Cerebellar nuclear complex (tissue), 1 donor: ENCODE data around the gene CYB5A.
"Not testable (repeated sequence)": the region's sequence is repeated elsewhere in the genome, so short reads cannot be mapped to it uniquely, and the experiment has no call there.

Experiments used
- DNase-seq, 2 experiments: peaks; one replicate each; lab custom pipeline; 2025; lab: John Stamatoyannopoulos, UW

Gene CYB5A

GRCh38 chr18:74291771-74292540 is at the start of gene CYB5A:
TSS of gene CYB5A (minus strand) at chr18:74291963. CDS start at chr18:74291875, 88 bp downstream.
- peak; percentile 89 to 97 for DNase-seq

- no peak for DNase-seq
Measured at GRCh38 chr18:74337912-74338309, 46.1 kb upstream of the CYB5A start.

- DNase-seq, result no peak
Measured at GRCh38 chr18:74337155-74337911, 45.6 kb upstream of the CYB5A start.

- no peak for DNase-seq
Measured at GRCh38 chr18:74336656-74337055, 44.9 kb upstream of the CYB5A start.

GRCh38 chr18:74334242-74334893 is 42.6 kb upstream of the CYB5A start:
- no peak for DNase-seq

GRCh38 chr18:74333091-74333490 is 41.3 kb upstream of the CYB5A start:
- no peak for DNase-seq

- DNase-seq, result no peak
Measured at GRCh38 chr18:74331404-74331803, 39.6 kb upstream of the CYB5A start.

GRCh38 chr18:74329688-74330205 is 38.0 kb upstream of the CYB5A start:
- DNase-seq, result no peak

GRCh38 chr18:74328206-74328605 is 36.4 kb upstream of the CYB5A start:
- DNase-seq, result no peak

GRCh38 chr18:74326791-74327190 is 35.0 kb upstream of the CYB5A start:
- DNase-seq, result not testable (repeated sequence)

GRCh38 chr18:74326231-74326630 is 34.5 kb upstream of the CYB5A start:
- DNase-seq, result no peak

- no peak for DNase-seq
Measured at GRCh38 chr18:74316257-74317170, 24.8 kb upstream of the CYB5A start.

GRCh38 chr18:74315464-74316256 is 23.9 kb upstream of the CYB5A start, which contains the start of gene C18orf63:
TSS of gene C18orf63 (plus strand) at chr18:74315839. CDS start at chr18:74317866, 2,027 bp downstream.
- DNase-seq, result no peak

- no peak for DNase-seq
Measured at GRCh38 chr18:74314759-74315463, 23.1 kb upstream of the CYB5A start.

GRCh38 chr18:74311000-74311399 is 19.2 kb upstream of the CYB5A start:
- DNase-seq, result no peak

GRCh38 chr18:74310411-74310810 is 18.6 kb upstream of the CYB5A start:
- no peak for DNase-seq

GRCh38 chr18:74303936-74304335 is 12.2 kb upstream of the CYB5A start:
- DNase-seq, result no peak

GRCh38 chr18:74303306-74303705 is 11.5 kb upstream of the CYB5A start:
- DNase-seq, result no peak

- no peak for DNase-seq
Measured at GRCh38 chr18:74299746-74300145, 8.0 kb upstream of the CYB5A start.

- no peak for DNase-seq
Measured at GRCh38 chr18:74299162-74299561, 7.4 kb upstream of the CYB5A start.
